SK-N-SH treated with all-trans-retinoic acid at 6 μM for 48 hours (cell line): Measurements from ENCODE around the gene C1orf159.

ENCODE experiments used
- ATAC-seq: fragments of 200-7000 bp; cut with Tn5 transposase; 3 replicates; pipeline ENCODE4 v1.9.1; 2020; ENCODE audit warnings: mild to moderate bottlenecking, moderate library complexity
- ARNTL ChIP-seq: fragments of 450-650 bp; formaldehyde crosslinking; IDR thresholded peaks from 2 replicates; pipeline ENCODE4 v1.5.0; 2020; ENCODE audit warnings: low read depth, mild to moderate bottlenecking, moderate library complexity, borderline replicate concordance
- BACH2 ChIP-seq: fragments of 250-450 bp; sonication (Bioruptor Pico); IDR thresholded peaks from 2 replicates; pipeline ENCODE4 v1.9.0; 2021; ENCODE audit warnings: mild to moderate bottlenecking, borderline replicate concordance
- ESRRG ChIP-seq: fragments of 250-450 bp; sonication (Bioruptor Pico); IDR thresholded peaks from 2 replicates; pipeline ENCODE4 v1.6.1; 2021; ENCODE audit warnings: mild to moderate bottlenecking
- GLIS3 ChIP-seq: fragments of 250-450 bp; sonication (Bioruptor Pico); IDR thresholded peaks from 2 replicates; pipeline ENCODE4 v1.5.0; 2020; ENCODE audit warnings: mild to moderate bottlenecking, moderate library complexity
- ISL1 ChIP-seq: fragments of 250-450 bp; sonication (Bioruptor Pico); IDR thresholded peaks from 2 replicates; pipeline ENCODE4 v2.1.2; 2022; ENCODE audit warnings: mild to moderate bottlenecking, moderate library complexity
- RARB ChIP-seq: fragments of 250-450 bp; sonication (Bioruptor Pico); IDR thresholded peaks from 2 replicates; pipeline ENCODE4 v1.8.0; 2021; ENCODE audit warnings: mild to moderate bottlenecking, moderate library complexity
- SNAI2 ChIP-seq: fragments of 250-450 bp; sonication (Bioruptor Pico); IDR thresholded peaks from 2 replicates; pipeline ENCODE4 v1.5.0; 2020; ENCODE audit warnings: mild to moderate bottlenecking, moderate library complexity
- TCF4 ChIP-seq: fragments of 250-450 bp; sonication (Bioruptor Pico); IDR thresholded peaks from 2 replicates; pipeline ENCODE4 v1.8.0; 2021; ENCODE audit warnings: mild to moderate bottlenecking, moderate library complexity, borderline replicate concordance
- TOX ChIP-seq: fragments of 250-450 bp; sonication (Bioruptor Pico); IDR thresholded peaks from 2 replicates; pipeline ENCODE4 v1.8.0; 2021; ENCODE audit warnings: mild to moderate bottlenecking, moderate library complexity, borderline replicate concordance
- ZC3H10 ChIP-seq: fragments of 250-450 bp; sonication (Bioruptor Pico); IDR thresholded peaks from 2 replicates; pipeline ENCODE4 v1.5.1; 2021; ENCODE audit warnings: mild to moderate bottlenecking, moderate library complexity
- ZFP3 ChIP-seq: fragments of 250-450 bp; sonication (Bioruptor Pico); IDR thresholded peaks from 2 replicates; pipeline ENCODE4 v1.5.0; 2020; ENCODE audit warnings: mild to moderate bottlenecking, moderate library complexity
- ZFP30 ChIP-seq: fragments of 450-650 bp; formaldehyde crosslinking; IDR thresholded peaks from 2 replicates; pipeline ENCODE4 v1.5.0; 2022; ENCODE audit warnings: mild to moderate bottlenecking, moderate library complexity
- ZNF565 ChIP-seq: fragments of 450-650 bp; formaldehyde crosslinking; conservative IDR thresholded peaks from 2 replicates; pipeline ENCODE4 v1.5.0; 2020; ENCODE audit warnings: low read depth, mild to moderate bottlenecking, moderate library complexity
- ZNF70 ChIP-seq: fragments of 450-650 bp; formaldehyde crosslinking; IDR thresholded peaks from 2 replicates; pipeline ENCODE4 v1.5.0; 2020; ENCODE audit warnings: mild to moderate bottlenecking, moderate library complexity
- ZNF8 ChIP-seq: fragments of 450-650 bp; formaldehyde crosslinking; IDR thresholded peaks from 2 replicates; pipeline ENCODE4 v1.5.0; 2020; ENCODE audit warnings: mild to moderate bottlenecking, moderate library complexity
- TF ChIP-seq, protein P1 (sequence below): fragments of 250-450 bp; sonication (Bioruptor Pico); IDR thresholded peaks from 2 replicates; pipeline ENCODE4 v1.8.0; 2020; ENCODE audit warnings: mild to moderate bottlenecking, moderate library complexity, borderline replicate concordance
- TF ChIP-seq, protein P2 (sequence below): fragments of 250-450 bp; sonication (Bioruptor Pico); IDR thresholded peaks from 2 replicates; pipeline ENCODE4 v1.5.0; 2020; ENCODE audit warnings: mild to moderate bottlenecking, moderate library complexity
- TF ChIP-seq, protein P3 (sequence below): fragments of 250-450 bp; sonication (Bioruptor Pico); IDR thresholded peaks from 2 replicates; pipeline ENCODE4 v1.8.0; 2021; ENCODE audit warnings: low read depth, mild to moderate bottlenecking, moderate library complexity, borderline replicate concordance
- TF ChIP-seq, protein P4 (sequence below): fragments of 250-450 bp; sonication (Bioruptor Pico); IDR thresholded peaks from 2 replicates; pipeline ENCODE4 v1.5.1; 2020; ENCODE audit warnings: low read depth, mild to moderate bottlenecking, moderate library complexity
- TF ChIP-seq, protein P5 (sequence below): fragments of 250-450 bp; sonication (Bioruptor Pico); IDR thresholded peaks from 2 replicates; pipeline ENCODE4 v1.5.1; 2021; ENCODE audit warnings: mild to moderate bottlenecking, moderate library complexity

Gene C1orf159

DNA sequence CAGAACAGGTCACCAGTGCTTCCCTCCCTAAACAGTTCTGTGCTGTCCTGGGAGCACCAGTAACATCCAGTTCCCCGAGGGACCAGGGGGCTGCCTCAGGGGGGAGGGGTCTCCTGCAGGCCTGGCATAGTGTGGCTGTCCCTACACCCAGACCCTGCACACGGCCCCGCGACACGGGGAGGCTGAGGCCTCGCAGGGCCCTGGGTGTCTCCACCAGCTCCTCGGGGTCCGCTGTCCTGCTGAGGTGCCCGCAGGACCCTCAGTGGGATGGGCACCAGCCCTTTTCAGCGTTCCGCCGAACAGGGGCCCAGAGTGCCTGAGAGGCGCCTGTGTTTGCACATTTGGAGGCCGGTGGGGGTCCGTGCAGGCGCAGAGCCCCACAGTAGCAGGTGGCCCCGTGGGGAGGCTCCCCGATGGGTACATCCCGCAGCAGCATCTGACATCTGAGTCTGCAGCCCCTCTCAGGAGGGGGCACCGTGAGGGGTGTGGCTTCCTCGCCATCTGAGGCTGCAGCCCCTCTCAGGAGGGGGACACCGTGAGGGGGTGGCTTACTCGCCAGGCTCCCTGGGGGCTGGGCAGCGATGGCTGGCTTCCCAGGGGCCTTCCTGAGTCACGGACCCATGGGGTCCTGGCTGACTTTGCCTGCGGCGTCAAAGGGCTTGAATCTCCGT, 18.5 kb upstream of the C1orf159 start:
- no peak for ATAC-seq
- no peak for TF ChIP-seq ZNF70 (CRISPR knock-in tag)
- no peak for TF ChIP-seq ISL1
- no peak for TF ChIP-seq RARB
- no peak for TF ChIP-seq TOX (CRISPR knock-in tag)
- TF ChIP-seq, protein P1, sequence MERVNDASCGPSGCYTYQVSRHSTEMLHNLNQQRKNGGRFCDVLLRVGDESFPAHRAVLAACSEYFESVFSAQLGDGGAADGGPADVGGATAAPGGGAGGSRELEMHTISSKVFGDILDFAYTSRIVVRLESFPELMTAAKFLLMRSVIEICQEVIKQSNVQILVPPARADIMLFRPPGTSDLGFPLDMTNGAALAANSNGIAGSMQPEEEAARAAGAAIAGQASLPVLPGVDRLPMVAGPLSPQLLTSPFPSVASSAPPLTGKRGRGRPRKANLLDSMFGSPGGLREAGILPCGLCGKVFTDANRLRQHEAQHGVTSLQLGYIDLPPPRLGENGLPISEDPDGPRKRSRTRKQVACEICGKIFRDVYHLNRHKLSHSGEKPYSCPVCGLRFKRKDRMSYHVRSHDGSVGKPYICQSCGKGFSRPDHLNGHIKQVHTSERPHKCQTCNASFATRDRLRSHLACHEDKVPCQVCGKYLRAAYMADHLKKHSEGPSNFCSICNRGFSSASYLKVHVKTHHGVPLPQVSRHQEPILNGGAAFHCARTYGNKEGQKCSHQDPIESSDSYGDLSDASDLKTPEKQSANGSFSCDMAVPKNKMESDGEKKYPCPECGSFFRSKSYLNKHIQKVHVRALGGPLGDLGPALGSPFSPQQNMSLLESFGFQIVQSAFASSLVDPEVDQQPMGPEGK (CRISPR knock-in tag), result no peak
- TF ChIP-seq, protein P2, sequence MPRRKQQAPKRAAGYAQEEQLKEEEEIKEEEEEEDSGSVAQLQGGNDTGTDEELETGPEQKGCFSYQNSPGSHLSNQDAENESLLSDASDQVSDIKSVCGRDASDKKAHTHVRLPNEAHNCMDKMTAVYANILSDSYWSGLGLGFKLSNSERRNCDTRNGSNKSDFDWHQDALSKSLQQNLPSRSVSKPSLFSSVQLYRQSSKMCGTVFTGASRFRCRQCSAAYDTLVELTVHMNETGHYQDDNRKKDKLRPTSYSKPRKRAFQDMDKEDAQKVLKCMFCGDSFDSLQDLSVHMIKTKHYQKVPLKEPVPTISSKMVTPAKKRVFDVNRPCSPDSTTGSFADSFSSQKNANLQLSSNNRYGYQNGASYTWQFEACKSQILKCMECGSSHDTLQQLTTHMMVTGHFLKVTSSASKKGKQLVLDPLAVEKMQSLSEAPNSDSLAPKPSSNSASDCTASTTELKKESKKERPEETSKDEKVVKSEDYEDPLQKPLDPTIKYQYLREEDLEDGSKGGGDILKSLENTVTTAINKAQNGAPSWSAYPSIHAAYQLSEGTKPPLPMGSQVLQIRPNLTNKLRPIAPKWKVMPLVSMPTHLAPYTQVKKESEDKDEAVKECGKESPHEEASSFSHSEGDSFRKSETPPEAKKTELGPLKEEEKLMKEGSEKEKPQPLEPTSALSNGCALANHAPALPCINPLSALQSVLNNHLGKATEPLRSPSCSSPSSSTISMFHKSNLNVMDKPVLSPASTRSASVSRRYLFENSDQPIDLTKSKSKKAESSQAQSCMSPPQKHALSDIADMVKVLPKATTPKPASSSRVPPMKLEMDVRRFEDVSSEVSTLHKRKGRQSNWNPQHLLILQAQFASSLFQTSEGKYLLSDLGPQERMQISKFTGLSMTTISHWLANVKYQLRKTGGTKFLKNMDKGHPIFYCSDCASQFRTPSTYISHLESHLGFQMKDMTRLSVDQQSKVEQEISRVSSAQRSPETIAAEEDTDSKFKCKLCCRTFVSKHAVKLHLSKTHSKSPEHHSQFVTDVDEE (CRISPR knock-in tag), result no peak
- TF ChIP-seq BACH2 (CRISPR knock-in tag), result no peak
- TF ChIP-seq ESRRG (CRISPR knock-in tag), result no peak

DNA sequence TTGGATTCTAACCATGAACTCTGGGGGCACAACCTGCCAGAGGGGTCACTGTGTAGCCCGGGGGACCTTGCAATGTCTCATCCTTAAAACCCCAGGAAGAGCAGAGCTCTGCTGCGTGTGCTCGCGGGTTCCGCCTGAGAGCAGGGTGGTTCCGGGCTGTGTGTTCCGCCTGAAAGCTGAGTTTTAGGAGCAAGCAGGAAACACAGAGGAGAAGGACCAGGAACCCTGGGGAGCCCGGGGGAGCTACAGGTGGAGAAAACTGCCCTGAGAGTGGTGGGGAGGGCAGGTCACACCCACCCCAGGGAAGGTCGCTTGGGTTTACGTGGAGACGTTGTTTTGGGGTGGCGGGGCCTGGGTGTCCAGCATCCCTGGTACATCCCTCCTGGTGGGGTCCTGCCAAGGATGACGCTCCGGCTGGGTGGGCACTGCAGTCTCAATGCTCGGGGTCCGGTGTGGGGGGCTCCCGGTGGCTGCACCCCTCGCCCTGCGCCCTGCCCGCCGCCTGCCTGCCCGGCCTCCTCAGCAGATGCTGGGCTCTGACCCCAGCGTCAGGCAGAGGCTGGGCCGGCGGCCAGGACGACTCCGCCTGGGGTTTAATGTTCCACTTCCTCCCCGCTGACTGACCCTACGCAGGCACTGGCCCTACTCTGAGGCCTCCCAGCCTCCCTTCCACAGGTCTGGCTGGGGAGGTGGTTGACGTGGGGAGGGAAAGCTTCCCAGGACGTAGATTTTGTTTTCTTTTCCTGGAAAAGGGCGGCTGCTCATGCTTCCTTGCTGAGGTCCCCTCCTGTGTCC, 17.3 kb upstream of the C1orf159 start:
- TF ChIP-seq, protein P3, sequence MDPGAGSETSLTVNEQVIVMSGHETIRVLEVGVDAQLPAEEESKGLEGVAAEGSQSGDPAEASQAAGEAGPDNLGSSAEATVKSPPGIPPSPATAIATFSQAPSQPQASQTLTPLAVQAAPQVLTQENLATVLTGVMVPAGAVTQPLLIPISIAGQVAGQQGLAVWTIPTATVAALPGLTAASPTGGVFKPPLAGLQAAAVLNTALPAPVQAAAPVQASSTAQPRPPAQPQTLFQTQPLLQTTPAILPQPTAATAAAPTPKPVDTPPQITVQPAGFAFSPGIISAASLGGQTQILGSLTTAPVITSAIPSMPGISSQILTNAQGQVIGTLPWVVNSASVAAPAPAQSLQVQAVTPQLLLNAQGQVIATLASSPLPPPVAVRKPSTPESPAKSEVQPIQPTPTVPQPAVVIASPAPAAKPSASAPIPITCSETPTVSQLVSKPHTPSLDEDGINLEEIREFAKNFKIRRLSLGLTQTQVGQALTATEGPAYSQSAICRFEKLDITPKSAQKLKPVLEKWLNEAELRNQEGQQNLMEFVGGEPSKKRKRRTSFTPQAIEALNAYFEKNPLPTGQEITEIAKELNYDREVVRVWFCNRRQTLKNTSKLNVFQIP (CRISPR knock-in tag), result no peak
- TF ChIP-seq ZFP30 (CRISPR knock-in tag) (no peak), ZC3H10 (CRISPR knock-in tag) (no peak), ISL1 (no peak), SNAI2 (CRISPR knock-in tag) (no peak), ZNF70 (CRISPR knock-in tag) (no peak), ZNF8 (CRISPR knock-in tag) (no peak), ESRRG (CRISPR knock-in tag) (no peak), BACH2 (CRISPR knock-in tag) (no peak), ZNF565 (CRISPR knock-in tag) (no peak), ARNTL (CRISPR knock-in tag) (no peak)
- TF ChIP-seq, protein P4, sequence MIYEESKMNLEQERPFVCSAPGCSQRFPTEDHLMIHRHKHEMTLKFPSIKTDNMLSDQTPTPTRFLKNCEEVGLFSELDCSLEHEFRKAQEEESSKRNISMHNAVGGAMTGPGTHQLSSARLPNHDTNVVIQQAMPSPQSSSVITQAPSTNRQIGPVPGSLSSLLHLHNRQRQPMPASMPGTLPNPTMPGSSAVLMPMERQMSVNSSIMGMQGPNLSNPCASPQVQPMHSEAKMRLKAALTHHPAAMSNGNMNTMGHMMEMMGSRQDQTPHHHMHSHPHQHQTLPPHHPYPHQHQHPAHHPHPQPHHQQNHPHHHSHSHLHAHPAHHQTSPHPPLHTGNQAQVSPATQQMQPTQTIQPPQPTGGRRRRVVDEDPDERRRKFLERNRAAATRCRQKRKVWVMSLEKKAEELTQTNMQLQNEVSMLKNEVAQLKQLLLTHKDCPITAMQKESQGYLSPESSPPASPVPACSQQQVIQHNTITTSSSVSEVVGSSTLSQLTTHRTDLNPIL, result no peak
- TF ChIP-seq, protein P5, sequence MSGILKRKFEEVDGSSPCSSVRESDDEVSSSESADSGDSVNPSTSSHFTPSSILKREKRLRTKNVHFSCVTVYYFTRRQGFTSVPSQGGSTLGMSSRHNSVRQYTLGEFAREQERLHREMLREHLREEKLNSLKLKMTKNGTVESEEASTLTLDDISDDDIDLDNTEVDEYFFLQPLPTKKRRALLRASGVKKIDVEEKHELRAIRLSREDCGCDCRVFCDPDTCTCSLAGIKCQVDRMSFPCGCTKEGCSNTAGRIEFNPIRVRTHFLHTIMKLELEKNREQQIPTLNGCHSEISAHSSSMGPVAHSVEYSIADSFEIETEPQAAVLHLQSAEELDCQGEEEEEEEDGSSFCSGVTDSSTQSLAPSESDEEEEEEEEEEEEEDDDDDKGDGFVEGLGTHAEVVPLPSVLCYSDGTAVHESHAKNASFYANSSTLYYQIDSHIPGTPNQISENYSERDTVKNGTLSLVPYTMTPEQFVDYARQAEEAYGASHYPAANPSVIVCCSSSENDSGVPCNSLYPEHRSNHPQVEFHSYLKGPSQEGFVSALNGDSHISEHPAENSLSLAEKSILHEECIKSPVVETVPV, result no peak
- no peak for ATAC-seq

DNA sequence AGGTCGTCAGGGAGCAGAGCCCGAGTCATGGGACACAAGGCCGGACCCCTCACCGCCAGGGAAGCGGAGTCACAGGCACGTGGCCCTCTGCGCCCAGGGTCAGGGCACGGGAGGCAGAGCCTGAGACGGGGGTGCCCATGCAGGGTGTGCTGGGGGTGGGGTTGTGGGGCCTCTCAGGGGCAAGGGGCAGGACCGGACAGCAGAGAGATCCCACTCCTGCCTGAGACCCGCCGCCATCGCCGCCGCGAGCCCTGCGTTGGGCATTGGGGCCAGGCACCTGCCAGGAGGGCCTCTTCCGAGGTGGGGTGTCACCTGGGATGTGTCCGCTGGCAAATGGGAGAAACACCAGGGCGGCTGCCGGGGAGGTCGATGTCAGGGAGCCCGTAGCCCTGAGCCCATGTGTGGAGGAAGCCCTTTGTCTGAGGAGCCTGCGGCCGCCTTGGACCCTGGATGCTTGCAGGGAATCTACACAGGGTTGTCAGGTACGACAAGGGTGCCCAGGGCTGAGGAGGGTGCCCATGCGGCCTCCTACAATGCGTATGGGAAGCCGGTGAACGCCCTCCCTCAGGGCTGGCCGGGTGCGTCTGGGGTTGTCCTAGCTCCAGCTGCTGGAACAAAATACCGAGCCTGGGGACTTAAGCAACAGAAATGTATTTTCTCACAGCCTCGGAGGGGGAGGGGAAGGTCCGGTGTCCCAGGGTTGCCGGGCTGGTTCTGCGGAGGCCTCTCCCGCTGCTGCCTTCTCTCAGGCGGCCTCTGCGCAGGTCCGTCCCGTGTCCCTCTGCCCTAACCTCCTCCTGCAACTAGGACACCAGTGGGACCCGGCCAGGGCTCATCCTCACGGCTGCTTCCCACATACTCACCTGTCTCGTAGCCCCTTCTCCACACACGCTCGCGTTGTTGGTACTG, 16.4 kb upstream of the C1orf159 start:
- no peak for ATAC-seq
- TF ChIP-seq RARB, result no peak
- TF ChIP-seq ZNF565 (CRISPR knock-in tag), result no peak
- no peak for TF ChIP-seq TCF4 (CRISPR knock-in tag)
- no peak for TF ChIP-seq ZFP3 (CRISPR knock-in tag)
- no peak for TF ChIP-seq ARNTL (CRISPR knock-in tag)
- TF ChIP-seq, protein P3 (CRISPR knock-in tag), result no peak
- TF ChIP-seq GLIS3 (CRISPR knock-in tag), result no peak
- TF ChIP-seq, protein P1 (CRISPR knock-in tag), result no peak
- no peak for TF ChIP-seq ZFP30 (CRISPR knock-in tag)
- no peak for TF ChIP-seq ISL1
- no peak for TF ChIP-seq TOX (CRISPR knock-in tag)
